Neural cell (in vitro differentiated cells): ENCODE measurements around the gene PCMT1.

ENCODE experiments used
- CTCF ChIP-seq: fragments of 450-650 bp; IDR thresholded peaks from 2 replicates; pipeline ENCODE4 v1.5.1; 2014; ENCODE audit warnings: antibody characterized with exemption, mild to moderate bottlenecking, moderate library complexity; ENCODE audit not compliant: poor library complexity, severe bottlenecking
- EP300 ChIP-seq: fragments of 450-650 bp; conservative IDR thresholded peaks from 2 replicates; pipeline ENCODE4 v1.6.1; 2014; ENCODE audit warnings: antibody characterized with exemption, mild to moderate bottlenecking, moderate library complexity; ENCODE audit not compliant: poor library complexity, severe bottlenecking
- EZH2 ChIP-seq: fragments of 200-600, 300-800 bp; shearing (Covaris generic), sonication (generic); IDR thresholded peaks from 2 replicates; pipeline ENCODE4 v1.6.1; 2014; ENCODE audit warnings: antibody characterized with exemption, low read length, borderline replicate concordance, mild to moderate bottlenecking; ENCODE audit not compliant: insufficient read depth, poor library complexity, severe bottlenecking
- MXI1 ChIP-seq: fragments of 450-650 bp; conservative IDR thresholded peaks from 2 replicates; pipeline ENCODE4 v1.6.1; 2014; ENCODE audit warnings: antibody characterized with exemption, mild to moderate bottlenecking; ENCODE audit not compliant: poor library complexity, severe bottlenecking
- POLR2AphosphoS5 ChIP-seq: IDR thresholded peaks from 2 replicates; pipeline ENCODE4 v1.6.1; 2012
- RAD21 ChIP-seq: fragments of 450-650 bp; conservative IDR thresholded peaks from 2 replicates; pipeline ENCODE4 v1.6.1; 2014; ENCODE audit warnings: antibody characterized with exemption, mild to moderate bottlenecking, moderate library complexity
- REST ChIP-seq: IDR thresholded peaks from 2 replicates; pipeline ENCODE4 v1.6.1; 2012; ENCODE audit warnings: borderline replicate concordance
- SMC3 ChIP-seq: fragments of 450-650 bp; conservative IDR thresholded peaks from 2 replicates; pipeline ENCODE4 v1.6.1; 2014; ENCODE audit warnings: antibody characterized with exemption, mild to moderate bottlenecking, moderate library complexity; ENCODE audit not compliant: poor library complexity

- TF ChIP-seq CTCF (no peak), EZH2 (no peak), POLR2AphosphoS5 (no peak), REST (no peak), EP300 (no peak), MXI1 (no peak), RAD21 (no peak), SMC3 (no peak)
Observed at GRCh38 chr6:149851461-149852110, 102.0 kb downstream of the PCMT1 start.
